Measurements from ENCODE around the gene GRID2.
"Not testable (repeated sequence)": the region's sequence is repeated elsewhere in the genome, so short reads cannot be mapped to it uniquely, and the experiment has no call there.

GRID2 gene

GRCh38 chr4:92303621-92304027 lies at the start of gene GRID2:
Gene GRID2, plus strand, starts transcription at chr4:92303966.
- DNase-seq, result peak; percentile 28 to 55

- DNase-seq, result no peak
These were observed 49.6 kb upstream of the GRID2 start for GRCh38 chr4:92253986-92254671.

GRCh38 chr4:92254767-92255442 lies 48.9 kb upstream of the GRID2 start:
- no peak for DNase-seq

- DNase-seq, result no peak
These were observed 47.9 kb upstream of the GRID2 start for GRCh38 chr4:92255920-92256244.

GRCh38 chr4:92257931-92258857 lies 45.6 kb upstream of the GRID2 start:
- no peak for DNase-seq

GRCh38 chr4:92261256-92261655 lies 42.5 kb upstream of the GRID2 start:
- no peak for DNase-seq

GRCh38 chr4:92262371-92262770 lies 41.4 kb upstream of the GRID2 start:
- DNase-seq, result no peak

- no peak for DNase-seq
These were observed 40.8 kb upstream of the GRID2 start for GRCh38 chr4:92263010-92263409.

- no peak for DNase-seq
These were observed 40.2 kb upstream of the GRID2 start for GRCh38 chr4:92263575-92263974.

- DNase-seq, result no peak
These were observed 39.6 kb upstream of the GRID2 start for GRCh38 chr4:92264163-92264562.

- DNase-seq, result no peak
These were observed 38.7 kb upstream of the GRID2 start for GRCh38 chr4:92265021-92265420.

GRCh38 chr4:92265798-92266197 lies 38.0 kb upstream of the GRID2 start:
- DNase-seq, result no peak

- no peak for DNase-seq
These were observed 37.2 kb upstream of the GRID2 start for GRCh38 chr4:92266521-92266920.

- no peak for DNase-seq
These were observed 35.1 kb upstream of the GRID2 start for GRCh38 chr4:92268642-92269041.

- DNase-seq, result peak in 1 of 2 experiments; percentile 11
These were observed 32.9 kb upstream of the GRID2 start for GRCh38 chr4:92270908-92271307.

GRCh38 chr4:92271551-92271950 lies 32.2 kb upstream of the GRID2 start:
- DNase-seq, result not testable (repeated sequence)

GRCh38 chr4:92277057-92277881 lies 26.5 kb upstream of the GRID2 start:
- not testable (repeated sequence) for DNase-seq

GRCh38 chr4:92279296-92279695 lies 24.5 kb upstream of the GRID2 start:
- no peak for DNase-seq

- DNase-seq, result no peak
These were observed 4.6 kb upstream of the GRID2 start for GRCh38 chr4:92299152-92299551.

- no peak for DNase-seq
These were observed 355 bp downstream of the GRID2 start for GRCh38 chr4:92304121-92304520.

GRCh38 chr4:92304606-92305005 lies 840 bp downstream of the GRID2 start:
- peak in 1 of 2 experiments; percentile 21 for DNase-seq

- DNase-seq, result peak; percentile 60 to 84
These were observed 1.5 kb downstream of the GRID2 start for GRCh38 chr4:92305148-92305877.

Measured in NCI-H526 (cell line).